Activated CD4-positive, alpha-beta T cell treated with anti-CD3 and anti-CD28 coated beads, Interleukin-2, amount 50 U/mL, for 48 hours (primary cell): Measurements from ENCODE around the gene GCDH.
"Not testable (repeated sequence)": the region's sequence is repeated elsewhere in the genome, so short reads cannot be mapped to it uniquely, and the experiment has no call there.

Experiments used
- DNase-seq, 2 experiments: peaks; one replicate each; pipeline ENCODE4 v3.0.0-alpha.2; 2020

The GCDH gene

GRCh38 chr19:12872941-12873890, 17.7 kb upstream of the GCDH start:
- DNase-seq, result peak; percentile 56 to 66

DNA sequence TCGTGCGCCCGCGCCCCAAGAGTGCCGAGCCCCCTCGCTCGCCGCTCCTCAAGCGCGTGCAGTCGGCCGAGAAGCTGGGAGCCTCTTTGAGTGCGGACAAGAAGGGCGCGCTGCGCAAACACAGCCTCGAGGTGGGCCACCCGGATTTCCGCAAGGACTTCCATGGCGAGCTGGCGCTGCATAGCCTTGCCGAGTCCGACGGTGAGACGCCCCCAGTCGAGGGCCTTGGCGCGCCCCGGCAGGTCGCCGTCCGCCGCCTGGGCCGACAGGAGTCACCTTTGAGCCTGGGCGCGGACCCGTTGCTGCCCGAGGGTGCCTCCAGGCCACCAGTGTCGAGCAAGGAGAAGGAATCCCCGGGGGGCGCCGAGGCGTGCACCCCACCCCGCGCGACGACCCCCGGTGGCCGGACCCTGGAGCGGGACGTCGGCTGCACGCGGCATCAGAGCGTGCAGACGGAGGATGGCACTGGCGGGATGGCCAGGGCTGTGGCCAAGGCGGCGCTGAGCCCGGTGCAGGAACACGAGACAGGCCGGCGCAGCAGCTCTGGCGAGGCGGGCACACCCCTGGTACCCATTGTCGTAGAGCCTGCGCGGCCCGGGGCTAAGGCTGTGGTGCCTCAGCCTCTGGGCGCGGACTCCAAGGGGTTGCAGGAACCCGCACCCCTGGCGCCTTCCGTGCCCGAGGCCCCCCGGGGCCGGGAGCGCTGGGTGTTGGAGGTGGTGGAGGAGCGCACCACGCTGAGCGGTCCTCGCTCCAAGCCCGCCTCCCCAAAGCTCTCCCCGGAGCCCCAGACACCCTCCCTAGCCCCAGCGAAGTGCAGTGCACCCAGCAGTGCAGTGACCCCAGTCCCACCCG, 16.8 kb upstream of the GCDH start:
- no peak for DNase-seq

DNA sequence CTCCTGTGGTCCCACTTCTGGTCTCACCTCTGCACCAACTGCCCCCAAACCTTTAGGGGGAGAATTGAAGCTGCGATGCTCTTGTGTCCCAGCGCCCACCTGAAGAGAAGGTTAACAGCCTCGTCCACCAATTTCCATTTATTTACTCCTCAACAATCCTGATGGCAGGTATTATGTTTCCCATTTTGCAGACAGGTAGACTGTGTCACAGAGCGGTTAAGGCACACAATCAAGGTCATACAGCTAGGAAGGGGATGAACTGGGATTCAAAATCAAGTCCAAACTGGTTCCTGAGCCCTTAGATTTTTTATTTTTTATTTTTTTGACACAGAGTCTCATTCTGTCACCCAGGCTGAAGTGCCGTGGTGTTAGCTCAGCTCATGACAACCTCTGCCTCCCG, 15.9 kb upstream of the GCDH start:
- DNase-seq, result no peak

GRCh38 chr19:12880551-12881171, 10.3 kb upstream of the GCDH start:
- peak in 1 of 2 experiments; percentile 30 for DNase-seq

DNA sequence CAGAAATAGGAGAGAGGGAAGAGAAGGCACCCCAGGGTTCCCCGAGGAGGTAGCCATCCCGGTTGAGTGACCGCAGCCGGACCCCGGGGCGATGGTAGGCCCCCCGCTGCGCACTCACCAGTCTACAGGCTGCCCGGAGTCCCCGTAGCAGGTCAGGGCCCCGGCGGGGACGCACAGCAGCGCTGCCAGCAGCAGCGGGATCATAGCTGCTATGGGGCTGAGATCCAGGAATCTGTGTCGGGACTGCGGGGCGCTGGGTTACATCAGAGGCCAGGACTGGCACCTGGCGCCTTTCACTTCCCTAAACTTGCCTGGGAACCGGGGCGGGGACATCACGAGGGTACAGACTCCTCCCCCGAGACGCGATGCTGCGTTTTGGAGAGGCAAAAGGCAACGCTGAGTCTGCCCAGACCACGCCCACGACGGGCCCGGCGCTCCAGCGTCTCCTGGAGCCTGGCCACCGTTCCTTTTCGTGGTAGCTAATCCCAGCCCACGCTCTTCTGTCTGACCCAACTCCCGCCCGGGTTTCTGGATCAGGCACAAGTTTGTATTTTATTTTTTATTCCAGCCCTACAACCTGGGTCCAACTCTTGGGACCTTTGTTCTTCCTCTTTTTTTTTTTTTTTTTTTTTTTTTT, 9.7 kb upstream of the GCDH start, which contains the start of gene DNASE2:
Gene DNASE2, minus strand, starts transcription at position 278 of the 637 bp plus-strand sequence. Its CDS starts 74 bp downstream, at position 204.
- DNase-seq, result peak; percentile 96 to 97

- DNase-seq, result no peak
Observed at GRCh38 chr19:12882589-12882988, 8.4 kb upstream of the GCDH start.

GRCh38 chr19:12884202-12884601, 6.8 kb upstream of the GCDH start:
- no peak for DNase-seq

- DNase-seq, result peak in 1 of 2 experiments; percentile 3
Observed at GRCh38 chr19:12884627-12884925, 6.4 kb upstream of the GCDH start.

- peak; percentile 95 to 96 for DNase-seq
Observed at GRCh38 chr19:12884926-12885748, 5.8 kb upstream of the GCDH start.

- no peak for DNase-seq
Observed at GRCh38 chr19:12885749-12886650, 5.0 kb upstream of the GCDH start.

GRCh38 chr19:12886651-12886968, 4.3 kb upstream of the GCDH start:
- no peak for DNase-seq

DNA sequence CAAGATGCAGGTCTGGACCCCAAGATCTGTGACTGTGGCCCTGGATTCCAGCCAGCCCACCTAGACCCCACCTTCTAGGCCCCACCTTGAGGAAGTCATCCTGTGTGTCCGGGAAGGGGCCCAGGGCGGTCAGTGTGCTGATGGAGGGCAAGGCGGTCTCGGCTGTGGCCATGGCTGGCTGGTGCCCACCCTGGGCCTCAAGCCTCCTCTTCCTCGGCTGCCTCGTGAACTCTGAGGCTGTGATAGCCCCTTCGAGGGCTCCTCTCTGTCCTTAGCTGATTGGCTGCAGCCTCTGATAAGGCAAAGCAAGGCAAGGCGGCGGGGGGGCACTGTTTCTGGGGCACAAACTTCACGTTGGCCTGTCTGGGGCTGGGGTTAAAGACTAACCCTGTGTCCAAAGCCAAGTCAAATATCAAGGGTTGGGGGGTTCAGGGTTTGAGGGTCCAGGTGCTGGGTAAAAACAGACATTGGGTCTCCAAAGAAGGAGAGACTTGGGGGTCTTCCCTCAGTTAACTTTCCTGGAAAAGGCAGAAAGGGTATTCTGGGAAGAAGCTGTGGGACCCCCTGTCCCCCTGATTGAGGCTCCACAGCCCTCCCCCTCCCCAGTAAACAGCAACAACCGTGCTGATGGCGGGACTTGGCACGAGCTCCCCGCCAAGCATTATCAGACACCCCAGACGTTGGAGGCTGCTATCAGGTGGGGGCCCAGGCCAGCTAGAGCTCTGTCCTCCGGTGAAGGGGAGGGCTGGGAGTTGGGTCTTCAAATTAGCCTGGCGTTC, 3.8 kb upstream of the GCDH start, which contains the start of gene KLF1:
Gene KLF1, minus strand, starts transcription at position 233 of the 779 bp plus-strand sequence. Its CDS starts 61 bp downstream, at position 172.
- no peak for DNase-seq

GRCh38 chr19:12888006-12888603, 2.9 kb upstream of the GCDH start:
- no peak for DNase-seq

- DNase-seq, result not testable (repeated sequence)
Observed at GRCh38 chr19:12890299-12890786, 617 bp upstream of the GCDH start.

- no peak for DNase-seq
Observed at GRCh38 chr19:12891553-12892021, 627 bp downstream of the GCDH start.

- no peak for DNase-seq
Observed at GRCh38 chr19:12893582-12893981, 2.6 kb downstream of the GCDH start.

DNA sequence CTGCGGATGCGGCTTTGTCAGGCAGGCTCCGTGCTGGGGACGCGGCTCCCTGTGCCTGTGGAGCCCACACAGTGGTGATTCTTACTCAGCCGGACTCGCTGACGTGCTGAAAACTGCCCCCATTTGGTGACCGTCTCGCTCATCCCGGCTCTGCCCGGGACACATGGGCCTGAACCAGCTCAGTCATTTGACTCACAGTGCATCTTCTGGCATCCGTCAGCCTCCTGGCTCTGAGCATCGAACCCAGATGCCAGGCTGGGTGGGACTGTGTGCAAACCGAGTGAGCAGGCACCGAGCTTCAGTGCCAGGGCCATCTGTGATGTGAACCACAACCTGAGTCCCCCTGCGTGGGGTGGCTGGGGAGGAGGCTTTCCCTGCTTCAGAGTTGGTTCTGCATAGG, 5.5 kb downstream of the GCDH start:
- no peak for DNase-seq

GRCh38 chr19:12899891-12900518, 9.0 kb downstream of the GCDH start:
- DNase-seq, result no peak

DNA sequence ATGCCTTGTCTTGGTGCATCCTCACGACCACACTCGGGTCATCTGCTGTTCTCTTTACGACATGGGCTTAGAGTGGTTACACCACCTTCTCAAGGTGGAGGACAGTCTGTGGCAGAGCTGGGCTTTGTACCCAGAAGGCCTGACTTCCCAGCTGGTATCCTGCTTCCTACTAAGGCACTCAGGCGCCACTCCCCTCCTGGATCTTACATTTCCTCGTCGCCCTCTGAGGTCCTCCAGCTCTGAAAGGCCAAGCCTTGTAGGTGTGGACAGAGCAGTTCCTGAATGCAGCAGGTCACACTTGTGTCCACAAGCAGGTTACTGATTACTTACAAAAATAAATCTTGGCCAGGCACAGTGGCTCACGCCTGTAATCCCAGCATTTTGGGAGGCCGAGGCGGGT, 16.2 kb downstream of the GCDH start:
- no peak for DNase-seq
